Stimulated activated CD4-positive, alpha-beta T cell treated with anti-CD3 and anti-CD28 coated beads, Interleukin-1b, Interleukin-23, amount 100 ng/mL, for 1 hour (primary cell): ENCODE results near the gene FGF22.

ENCODE experiments used
- DNase-seq, 2 donors: peaks; one replicate each; pipeline ENCODE4 v3.0.0-alpha.2; 2020; ENCODE audit warnings: low read depth in 2 of 2

The FGF22 gene

DNA sequence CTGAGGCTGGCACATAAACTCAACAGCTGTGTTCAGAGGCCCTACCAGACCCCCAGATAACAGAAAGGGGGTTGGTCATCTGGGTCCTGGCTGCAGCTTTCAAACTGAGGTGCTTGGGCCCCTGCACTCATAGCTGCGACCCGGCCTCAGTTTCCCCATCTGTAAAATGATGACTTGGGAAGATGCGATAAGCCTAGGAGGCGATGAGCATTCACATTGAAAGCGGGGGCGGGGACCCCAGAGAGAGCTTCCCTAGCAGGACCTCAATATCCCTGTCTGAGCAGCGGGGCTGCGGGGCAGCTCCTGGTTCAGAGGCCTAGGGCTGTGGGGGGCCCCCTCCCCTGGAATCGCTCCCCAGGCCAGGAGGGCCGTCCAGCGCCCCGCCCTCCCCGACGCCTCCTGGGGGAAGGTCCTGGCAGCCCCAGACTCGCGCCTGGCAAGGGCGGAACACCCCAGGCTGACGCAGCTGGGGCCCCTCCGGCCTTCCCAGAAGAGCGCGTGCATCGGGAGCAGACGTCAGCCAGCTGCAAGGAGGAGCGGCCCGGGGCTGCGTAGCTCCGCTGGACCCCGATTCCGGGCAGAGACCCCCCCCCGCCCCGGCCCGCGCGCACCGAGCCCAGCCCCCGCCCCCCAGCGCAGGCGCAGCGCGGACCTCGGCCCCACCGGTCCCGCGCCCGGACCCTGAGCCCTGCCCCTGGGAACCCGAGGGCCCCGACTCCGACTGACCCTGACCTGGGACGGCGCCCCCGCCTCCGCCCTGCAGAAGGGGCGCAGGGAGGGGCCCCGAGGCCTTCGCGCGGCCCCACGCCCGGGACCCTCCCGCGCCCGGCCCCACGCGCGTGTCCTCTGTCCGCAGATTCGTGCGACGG, 40.0 kb downstream of the FGF22 start:
- DNase-seq = no peak

DNA sequence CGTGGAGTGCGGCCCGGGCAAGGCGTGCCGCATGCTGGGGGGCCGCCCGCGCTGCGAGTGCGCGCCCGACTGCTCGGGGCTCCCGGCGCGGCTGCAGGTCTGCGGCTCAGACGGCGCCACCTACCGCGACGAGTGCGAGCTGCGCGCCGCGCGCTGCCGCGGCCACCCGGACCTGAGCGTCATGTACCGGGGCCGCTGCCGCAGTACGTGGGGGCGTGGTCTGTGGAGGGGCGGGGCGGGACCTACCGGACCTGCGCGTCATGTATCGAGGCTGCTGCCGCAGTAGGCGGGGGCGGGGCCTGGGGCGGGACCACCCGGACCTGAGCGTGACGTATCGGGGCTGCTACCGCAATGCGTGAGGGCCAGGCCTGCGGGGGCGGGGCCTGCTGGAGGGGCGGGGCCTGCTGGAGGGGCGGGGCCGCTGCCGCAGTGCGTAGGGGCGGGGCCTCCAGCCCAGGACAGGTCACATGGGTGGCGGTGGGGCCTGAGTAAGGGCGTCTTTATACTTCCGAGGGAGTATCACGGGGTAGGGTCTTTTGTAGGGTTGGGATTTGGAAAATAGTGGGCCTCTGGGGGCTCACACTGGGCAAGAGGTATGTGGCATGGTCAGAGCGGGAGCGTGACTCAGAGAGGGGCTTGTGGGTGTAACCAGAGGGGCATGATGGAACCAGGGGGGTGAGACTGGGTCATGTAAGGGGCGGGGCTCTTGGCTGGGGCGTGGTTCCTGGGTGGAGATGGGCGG, 40.8 kb downstream of the FGF22 start:
- DNase-seq = peak; percentile 100

DNA sequence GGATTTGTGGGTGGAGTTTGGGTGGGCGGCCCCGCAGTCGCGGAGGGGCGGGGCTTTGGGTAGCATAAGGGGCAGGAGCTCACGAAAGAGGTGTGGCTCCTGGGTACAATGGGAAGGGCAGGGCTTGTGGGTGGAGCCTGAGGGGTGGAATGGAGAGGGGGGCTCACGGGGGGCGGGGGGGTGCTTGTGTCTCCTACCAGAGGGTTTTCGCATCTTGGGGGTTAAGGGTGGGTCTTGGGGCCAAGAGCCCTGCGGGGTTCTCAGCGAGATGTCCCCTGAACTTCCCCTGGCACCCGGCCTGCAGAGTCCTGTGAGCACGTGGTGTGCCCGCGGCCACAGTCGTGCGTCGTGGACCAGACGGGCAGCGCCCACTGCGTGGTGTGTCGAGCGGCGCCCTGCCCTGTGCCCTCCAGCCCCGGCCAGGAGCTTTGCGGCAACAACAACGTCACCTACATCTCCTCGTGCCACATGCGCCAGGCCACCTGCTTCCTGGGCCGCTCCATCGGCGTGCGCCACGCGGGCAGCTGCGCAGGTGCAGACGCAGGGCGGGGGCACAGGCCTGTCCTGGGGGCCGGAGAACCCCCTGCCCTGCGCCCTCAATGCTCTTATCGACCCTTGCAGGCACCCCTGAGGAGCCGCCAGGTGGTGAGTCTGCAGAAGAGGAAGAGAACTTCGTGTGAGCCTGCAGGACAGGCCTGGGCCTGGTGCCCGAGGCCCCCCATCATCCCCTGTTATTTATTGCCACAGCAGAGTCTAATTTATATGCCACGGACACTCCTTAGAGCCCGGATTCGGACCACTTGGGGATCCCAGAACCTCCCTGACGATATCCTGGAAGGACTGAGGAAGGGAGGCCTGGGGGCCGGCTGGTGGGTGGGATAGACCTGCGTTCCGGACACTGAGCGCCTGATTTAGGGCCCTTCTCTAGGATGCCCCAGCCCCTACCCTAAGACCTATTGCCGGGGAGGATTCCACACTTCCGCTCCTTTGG, 41.6 kb downstream of the FGF22 start:
- peak in 1 of 2 donors; percentile 82 for DNase-seq

DNA sequence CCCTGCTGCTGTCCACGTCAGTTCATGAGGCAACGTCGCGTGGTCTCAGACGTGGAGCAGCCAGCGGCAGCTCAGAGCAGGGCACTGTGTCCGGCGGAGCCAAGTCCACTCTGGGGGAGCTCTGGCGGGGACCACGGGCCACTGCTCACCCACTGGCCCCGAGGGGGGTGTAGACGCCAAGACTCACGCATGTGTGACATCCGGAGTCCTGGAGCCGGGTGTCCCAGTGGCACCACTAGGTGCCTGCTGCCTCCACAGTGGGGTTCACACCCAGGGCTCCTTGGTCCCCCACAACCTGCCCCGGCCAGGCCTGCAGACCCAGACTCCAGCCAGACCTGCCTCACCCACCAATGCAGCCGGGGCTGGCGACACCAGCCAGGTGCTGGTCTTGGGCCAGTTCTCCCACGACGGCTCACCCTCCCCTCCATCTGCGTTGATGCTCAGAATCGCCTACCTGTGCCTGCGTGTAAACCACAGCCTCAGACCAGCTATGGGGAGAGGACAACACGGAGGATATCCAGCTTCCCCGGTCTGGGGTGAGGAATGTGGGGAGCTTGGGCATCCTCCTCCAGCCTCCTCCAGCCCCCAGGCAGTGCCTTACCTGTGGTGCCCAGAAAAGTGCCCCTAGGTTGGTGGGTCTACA, 43.1 kb downstream of the FGF22 start:
- no peak for DNase-seq

DNA sequence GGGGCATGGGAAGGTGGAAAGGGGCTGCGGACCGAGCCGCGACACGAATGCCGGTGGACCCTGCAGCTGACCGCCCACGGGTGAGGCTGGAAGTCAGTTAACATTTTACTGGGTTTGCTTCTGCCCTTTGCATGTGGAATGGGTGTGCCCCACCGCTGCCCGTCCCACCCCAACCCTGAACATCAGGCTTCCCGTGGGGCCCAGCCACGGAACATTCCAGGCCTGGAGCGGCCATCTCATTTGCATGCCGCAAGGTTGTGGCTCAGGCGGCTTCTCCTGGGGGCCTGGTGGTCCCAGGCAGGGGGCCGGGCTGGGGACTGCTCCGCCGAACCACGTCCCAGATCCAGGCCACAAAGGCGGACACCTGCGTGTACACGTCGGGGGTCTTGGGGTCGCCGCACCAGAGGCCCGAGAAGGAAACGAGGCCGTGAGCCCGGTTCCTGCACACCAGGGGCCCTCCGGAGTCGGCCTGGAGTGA, 45.8 kb downstream of the FGF22 start:
- DNase-seq = no peak

DNA sequence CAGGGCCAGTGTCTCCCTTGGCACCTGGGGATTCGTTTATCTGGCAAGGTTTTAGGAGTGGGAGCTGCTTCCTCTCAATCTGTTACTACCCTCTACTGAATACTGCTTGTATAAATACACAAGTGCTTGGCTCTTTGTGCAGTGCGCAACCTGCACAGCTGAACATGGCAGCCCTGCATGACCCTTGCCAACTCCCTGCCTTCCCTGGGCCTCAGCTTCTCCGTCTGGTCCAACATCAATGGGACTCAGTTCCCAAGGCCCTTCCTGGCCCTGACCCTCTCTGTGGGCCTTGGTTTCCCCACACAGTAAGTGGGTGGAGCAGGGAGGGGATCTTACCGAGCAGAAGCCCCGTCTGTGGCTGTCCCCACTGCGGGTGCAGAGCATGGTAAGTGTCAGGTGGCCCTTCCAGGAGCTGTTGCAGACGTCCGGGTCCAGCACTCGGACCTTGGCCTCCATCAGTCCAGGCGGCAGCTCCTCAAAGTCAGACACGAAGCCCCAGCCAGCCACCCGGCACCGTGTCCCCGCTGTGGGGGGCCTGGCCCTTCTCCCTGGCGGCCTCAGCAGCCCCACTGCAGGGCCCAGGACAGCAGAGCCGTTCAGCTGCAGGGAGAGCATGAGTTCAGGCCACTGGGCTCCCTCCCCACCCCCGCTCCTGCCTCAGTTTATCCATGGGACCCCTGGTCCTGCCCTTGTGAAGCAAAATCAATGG, 47.1 kb downstream of the FGF22 start:
- DNase-seq = no peak

DNA sequence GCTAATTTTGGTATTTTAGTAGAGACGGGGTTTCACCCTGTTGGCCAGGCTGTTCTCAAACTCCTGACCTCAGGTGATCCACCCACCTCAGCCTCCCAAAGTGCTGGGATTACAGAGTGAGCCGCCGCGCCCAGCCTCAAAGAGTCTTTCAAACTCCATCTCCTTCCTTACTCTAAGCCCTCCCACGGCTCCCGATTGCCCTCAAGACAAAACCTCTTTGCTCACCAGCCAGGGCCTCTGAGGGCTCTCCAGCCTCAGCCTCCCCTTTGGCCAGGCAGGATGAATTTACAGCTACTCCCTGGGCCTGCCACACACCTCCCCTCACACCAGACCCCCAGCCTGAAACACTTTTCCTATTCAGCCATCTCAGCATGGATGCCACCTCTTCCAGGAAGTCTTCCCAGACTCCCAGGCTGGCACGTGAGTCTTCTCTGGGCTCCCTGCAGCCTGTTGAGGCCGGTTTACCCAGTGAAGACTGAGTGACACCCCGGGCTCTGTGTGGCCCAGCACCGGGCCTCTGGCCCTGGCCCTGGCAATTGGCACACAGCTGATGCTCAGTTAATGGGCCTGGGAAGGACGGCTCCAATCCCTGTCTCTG, 48.0 kb downstream of the FGF22 start:
- no peak for DNase-seq

DNA sequence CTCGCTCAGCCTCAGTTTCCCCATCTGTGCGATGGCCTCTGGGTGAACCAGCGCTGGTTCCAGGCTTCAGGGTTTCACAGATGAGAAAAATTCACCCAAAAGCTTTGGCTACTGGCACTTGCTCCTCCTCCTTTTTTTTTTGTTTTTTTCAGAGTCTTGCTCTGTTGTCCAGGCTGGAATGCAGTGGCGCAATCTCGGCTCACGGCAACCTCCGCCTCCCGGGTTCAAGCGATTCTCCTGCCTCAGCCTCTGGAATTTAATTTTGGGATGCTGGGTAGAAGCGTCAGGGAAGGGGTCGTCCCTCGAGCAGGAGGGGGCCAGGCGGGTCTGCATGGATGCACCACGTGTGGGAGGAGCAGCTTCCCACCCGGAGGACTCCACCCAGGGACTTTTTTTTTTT, 48.5 kb downstream of the FGF22 start:
- no peak for DNase-seq

DNA sequence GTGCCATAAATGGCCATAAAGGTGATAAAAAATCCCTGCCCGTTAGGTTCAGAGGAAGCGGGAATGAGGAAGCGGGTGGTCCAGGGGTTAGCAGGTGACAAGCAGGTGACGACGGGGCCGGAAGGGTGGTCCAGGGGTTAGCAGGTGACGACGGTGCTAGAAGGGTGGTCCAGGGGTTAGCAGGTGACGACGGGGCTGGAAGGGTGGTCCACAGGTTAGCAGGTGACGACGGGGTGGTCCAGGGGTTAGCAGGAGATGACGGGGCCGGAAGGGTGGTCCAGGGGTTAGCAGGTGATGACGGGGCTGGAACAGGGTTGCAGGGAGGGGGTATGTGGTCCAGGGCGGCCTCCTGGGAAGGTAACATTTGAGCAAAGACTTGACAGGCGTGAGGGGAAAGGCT, 49.3 kb downstream of the FGF22 start:
- DNase-seq = no peak

DNA sequence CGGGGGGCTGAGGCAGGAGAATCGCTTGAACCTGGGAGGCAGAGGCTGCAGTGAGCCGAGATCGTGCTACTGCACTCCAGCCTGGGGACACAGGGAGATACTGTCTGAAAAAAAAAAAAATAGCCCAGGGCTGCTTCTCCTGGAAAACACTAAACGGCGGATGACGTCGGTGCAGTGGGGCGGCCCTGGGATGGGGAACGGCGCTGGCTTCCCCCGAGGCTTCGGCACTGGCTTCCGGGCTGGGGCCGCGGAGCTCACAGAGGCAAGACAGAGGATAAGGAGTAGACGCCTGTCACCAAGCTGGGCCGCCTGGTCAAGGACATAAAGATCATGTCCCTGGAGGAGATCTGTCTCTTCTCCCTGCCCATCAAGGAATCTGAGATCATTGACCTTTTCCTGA, 50.5 kb downstream of the FGF22 start:
- no peak for DNase-seq
